ENCODE results near the gene PIGA. TPM values are rescaled to one million over a fixed set of nuclear protein-coding genes. Genes with fewer than 3 reads are reported as not detected.

PIGA gene
- total RNA-seq, 1 experiment from 2014 or later = 11.3 TPM

GRCh38 chrX:15271757-15272156, 63.6 kb downstream of the PIGA start (continued):
- TF ChIP-seq FOXJ3 (CRISPR knock-in tag; IDR thresholded peaks at IDR 0.05; ENCODE audit: borderline replicate concordance) (no peak), JAZF1 (CRISPR knock-in tag; IDR thresholded peaks at IDR 0.05) (no peak), TCF7 (CRISPR knock-in tag; IDR thresholded peaks at IDR 0.05; ENCODE audit: low read depth) (no peak), ZBTB21 (CRISPR knock-in tag; IDR thresholded peaks at IDR 0.05; ENCODE audit: borderline replicate concordance) (no peak), USF1 (CRISPR knock-in tag; IDR thresholded peaks at IDR 0.05) (no peak), NR1H2 (CRISPR knock-in tag; IDR thresholded peaks at IDR 0.05) (no peak), ZBTB43 (CRISPR knock-in tag; IDR thresholded peaks at IDR 0.05) (no peak), ZNF532 (CRISPR knock-in tag; IDR thresholded peaks at IDR 0.05; ENCODE audit: borderline replicate concordance) (no peak), SOX15 (CRISPR knock-in tag; IDR thresholded peaks at IDR 0.05) (no peak)

- DNase-seq (ENCODE audit: low spot score) = peak; percentile 9
- H3K27ac Mint-ChIP-seq = peak within 1 kb of the TSS; percentile 63; the same call in 1 of the 2 replicates
- peaks cover 9% of the 10 kb centered on the region for H3K4me1 Mint-ChIP-seq
- ChIA-PET CTCF (no interaction called here), POLR2A (no interaction called here)
- no peak within 1 kb of the TSS for H3K4me3 Mint-ChIP-seq
- peaks cover 4% of the 10 kb centered on the region; the same call in 1 of the 2 replicates for H3K9me3 Mint-ChIP-seq
- peak; percentile 56 for ATAC-seq
- no peaks in the 10 kb centered on the region for H3K27me3 Mint-ChIP-seq (ENCODE audit: low read depth)
- H3K36me3 Mint-ChIP-seq = no peaks in the 10 kb centered on the region
- TF ChIP-seq EMX1 (CRISPR knock-in tag; IDR thresholded peaks at IDR 0.05) (no peak), CREB1 (CRISPR knock-in tag; IDR thresholded peaks at IDR 0.05) (no peak), E2F4 (CRISPR knock-in tag; IDR thresholded peaks at IDR 0.05; ENCODE audit: borderline replicate concordance, low read depth) (no peak), PRRX2 (CRISPR knock-in tag; IDR thresholded peaks at IDR 0.05) (no peak), FOXP1 (CRISPR knock-in tag; IDR thresholded peaks at IDR 0.05; ENCODE audit: borderline replicate concordance) (no peak), CTCF (IDR thresholded peaks at IDR 0.05) (no peak), ZNF396 (CRISPR knock-in tag; IDR thresholded peaks at IDR 0.05; ENCODE audit: borderline replicate concordance) (no peak), PRDM15 (CRISPR knock-in tag; IDR thresholded peaks at IDR 0.05) (no peak), IRF2 (CRISPR knock-in tag; IDR thresholded peaks at IDR 0.05; ENCODE audit: borderline replicate concordance, low read depth) (no peak), SP1 (CRISPR knock-in tag; conservative IDR thresholded peaks at IDR 0.05) (no peak), GTF2I (CRISPR knock-in tag; conservative IDR thresholded peaks at IDR 0.05) (no peak), GABPB1 (CRISPR knock-in tag; IDR thresholded peaks at IDR 0.05) (no peak)
Observed at GRCh38 chrX:15269618-15270521, 65.5 kb downstream of the PIGA start, which contains the start of gene ASB9. Gene ASB9, minus strand, starts transcription at chrX:15270083. Its CDS starts 209 bp downstream, at chrX:15269874.

All from WTC11 (cell line).